ENCODE data around the gene TMC6.

- TF ChIP-seq CTCF (IDR thresholded peaks at IDR 0.05) (no peak), POLR2AphosphoS5 (IDR thresholded peaks at IDR 0.05; ENCODE audit: insufficient read depth in 1 of 2, low read depth in 1 of 2) (no peak), POLR2A (IDR thresholded peaks at IDR 0.05) (no peak)
These were observed 27.0 kb downstream of the TMC6 start for GRCh38 chr17:78101542-78101941.

Data from vagina (tissue), 2 donors.